ENCODE measurements around the gene KBTBD4. TPM values are rescaled to one million over a fixed set of nuclear protein-coding genes. Genes with fewer than 3 reads are reported as not detected.
"Not testable (repeated sequence)": the region's sequence is repeated elsewhere in the genome, so short reads cannot be mapped to it uniquely, and the experiment has no call there.

KBTBD4 gene
- total RNA-seq, 2 experiments from 2014 or later = 15.4 to 16.3 TPM

DNA sequence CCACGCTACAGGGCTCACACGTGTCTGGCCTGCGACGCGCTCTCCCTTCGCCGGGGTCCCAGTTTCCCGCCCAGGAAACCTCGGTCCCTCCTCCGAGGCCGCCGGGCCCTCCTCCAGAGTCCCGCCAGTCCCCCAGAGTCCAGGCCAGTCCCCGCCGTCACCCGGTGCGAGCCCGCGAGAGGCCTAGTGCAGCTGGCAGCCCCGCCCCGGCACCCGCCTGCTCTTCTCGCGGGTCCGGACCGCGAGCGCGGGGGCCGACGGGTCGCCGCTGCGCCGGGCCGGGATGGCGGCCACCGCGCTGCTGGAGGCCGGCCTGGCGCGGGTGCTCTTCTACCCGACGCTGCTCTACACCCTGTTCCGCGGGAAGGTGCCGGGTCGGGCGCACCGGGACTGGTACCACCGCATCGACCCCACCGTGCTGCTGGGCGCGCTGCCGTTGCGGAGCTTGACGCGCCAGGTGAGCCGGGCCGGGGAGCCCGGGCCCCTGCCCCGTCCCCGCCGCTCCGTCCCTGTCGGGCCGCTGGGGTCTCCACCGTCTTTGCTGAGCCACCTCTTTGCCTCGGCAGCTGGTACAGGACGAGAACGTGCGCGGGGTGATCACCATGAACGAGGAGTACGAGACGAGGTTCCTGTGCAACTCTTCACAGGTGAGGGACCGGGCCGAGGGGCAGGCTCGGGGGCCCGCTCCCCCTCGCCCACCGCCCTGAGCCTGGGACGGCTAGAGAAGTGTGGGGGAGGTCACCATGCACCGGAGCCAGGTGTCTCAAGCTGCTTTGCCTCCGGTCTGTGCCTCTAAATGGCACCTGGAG, 13.2 kb downstream of the KBTBD4 start, which contains the start of gene PTPMT1:
Gene PTPMT1 (plus strand): TSS at position 260 of the 809 bp plus-strand sequence. CDS start 24 bp downstream, at position 284.
- intact Hi-C loops (cut with micrococcal nuclease) = no loop called here
- H3K9me3 Mint-ChIP-seq = no peaks in the 10 kb centered on the region
- H3K4me3 Mint-ChIP-seq = peak within 1 kb of the TSS; percentile 83
- ATAC-seq = peak; percentile 88
- TF ChIP-seq, protein P1, sequence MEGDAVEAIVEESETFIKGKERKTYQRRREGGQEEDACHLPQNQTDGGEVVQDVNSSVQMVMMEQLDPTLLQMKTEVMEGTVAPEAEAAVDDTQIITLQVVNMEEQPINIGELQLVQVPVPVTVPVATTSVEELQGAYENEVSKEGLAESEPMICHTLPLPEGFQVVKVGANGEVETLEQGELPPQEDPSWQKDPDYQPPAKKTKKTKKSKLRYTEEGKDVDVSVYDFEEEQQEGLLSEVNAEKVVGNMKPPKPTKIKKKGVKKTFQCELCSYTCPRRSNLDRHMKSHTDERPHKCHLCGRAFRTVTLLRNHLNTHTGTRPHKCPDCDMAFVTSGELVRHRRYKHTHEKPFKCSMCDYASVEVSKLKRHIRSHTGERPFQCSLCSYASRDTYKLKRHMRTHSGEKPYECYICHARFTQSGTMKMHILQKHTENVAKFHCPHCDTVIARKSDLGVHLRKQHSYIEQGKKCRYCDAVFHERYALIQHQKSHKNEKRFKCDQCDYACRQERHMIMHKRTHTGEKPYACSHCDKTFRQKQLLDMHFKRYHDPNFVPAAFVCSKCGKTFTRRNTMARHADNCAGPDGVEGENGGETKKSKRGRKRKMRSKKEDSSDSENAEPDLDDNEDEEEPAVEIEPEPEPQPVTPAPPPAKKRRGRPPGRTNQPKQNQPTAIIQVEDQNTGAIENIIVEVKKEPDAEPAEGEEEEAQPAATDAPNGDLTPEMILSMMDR (IDR thresholded peaks at IDR 0.05) = no peak
- CTCF ChIA-PET = interaction anchor here (0.6 to 2.2 kb wide), 9 partner anchors 8 to 153 kb away, joined by 3 to 12 read pairs (median 4); partner anchors contain the start of genes KBTBD4 and NDUFS3
- POLR2A ChIA-PET = interaction anchor here (1.0 to 4.2 kb wide), 6 partner anchors 8 to 201 kb away, joined by 3 to 48 read pairs (median 4); partner anchors contain the start of genes AGBL2, CELF1, FNBP4 and KBTBD4
- peak; percentile 82 for DNase-seq
- peak within 1 kb of the TSS; percentile 83 for H3K27ac Mint-ChIP-seq
- H3K36me3 Mint-ChIP-seq (ENCODE audit: low read depth) = peaks cover 16% of the 10 kb centered on the region
- no peaks in the 10 kb centered on the region for H3K27me3 Mint-ChIP-seq
- H3K4me1 Mint-ChIP-seq (ENCODE audit: low read depth) = peaks cover 28% of the 10 kb centered on the region

DNA sequence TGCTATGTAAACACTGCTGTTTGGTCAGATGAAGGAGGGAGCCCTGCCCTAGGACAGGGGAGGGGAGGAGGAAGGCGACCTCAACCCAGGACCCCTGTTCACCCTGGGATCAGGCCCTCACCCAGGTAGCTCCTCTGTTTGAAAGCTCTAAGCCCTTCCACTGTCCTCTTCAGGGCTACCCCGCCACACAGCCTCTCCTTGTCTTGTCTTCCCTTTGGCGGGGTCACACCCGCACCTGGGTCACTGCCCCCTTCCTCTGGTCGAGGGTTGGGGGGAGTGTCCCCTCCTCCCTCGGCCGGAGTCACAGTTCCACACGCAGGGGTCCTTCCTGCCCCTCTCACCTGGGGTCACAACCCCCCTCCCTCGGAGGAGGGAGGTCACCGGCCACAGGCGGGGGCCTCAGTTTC, 13.8 kb downstream of the KBTBD4 start:
- TF ChIP-seq, protein P1 (IDR thresholded peaks at IDR 0.05) = no peak
- Mint-ChIP-seq H3K36me3 (ENCODE audit: low read depth) (peaks cover 13% of the 10 kb centered on the region), H3K27me3 (no peaks in the 10 kb centered on the region), H3K4me3 (peak overlapping the region; percentile 83), H3K27ac (peak overlapping the region; percentile 83), H3K9me3 (no peaks in the 10 kb centered on the region), H3K4me1 (ENCODE audit: low read depth) (peaks cover 28% of the 10 kb centered on the region)
- intact Hi-C loops (cut with micrococcal nuclease) = no loop called here
- ATAC-seq (peak; percentile 3), DNase-seq (no peak)
- CTCF ChIA-PET = interaction anchor here (0.9 to 2.2 kb wide), 7 partner anchors 9 to 152 kb away, joined by 3 to 12 read pairs (median 4); no protein-coding TSS in a partner anchor
- POLR2A ChIA-PET = interaction anchor here (0.6 to 4.2 kb wide), 8 partner anchors 9 to 536 kb away, joined by 3 to 48 read pairs (median 4); partner anchors contain the start of genes AGBL2, CELF1, KBTBD4 and NDUFS3

DNA sequence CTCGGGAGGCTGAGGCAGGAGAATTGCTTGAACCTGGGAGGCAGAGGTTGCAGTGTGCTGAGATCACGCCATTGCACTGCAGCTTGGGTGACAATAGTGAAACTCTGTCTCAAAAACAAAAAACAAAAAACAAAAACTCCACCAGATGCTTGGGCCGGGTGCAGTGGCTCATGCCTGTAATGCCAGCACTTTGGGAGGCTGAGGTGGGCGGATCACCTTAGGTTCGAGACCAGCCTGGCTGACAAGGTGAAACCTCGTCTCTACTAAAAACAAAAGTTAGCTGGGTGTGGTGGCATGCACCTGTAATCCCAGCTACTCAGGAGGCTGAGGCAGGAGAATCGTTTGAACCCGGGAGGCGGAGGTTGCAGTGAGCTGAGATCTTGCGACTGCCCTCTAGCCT, 14.4 kb downstream of the KBTBD4 start:
- ChIA-PET CTCF (interaction anchor here (0.9 to 2.2 kb wide), 6 partner anchors 9 to 152 kb away, joined by 3 to 12 read pairs (median 4); no protein-coding TSS in a partner anchor), POLR2A (interaction anchor here (0.6 to 4.2 kb wide), 8 partner anchors 9 to 536 kb away, joined by 3 to 48 read pairs (median 4); partner anchors contain the start of genes AGBL2, CELF1, KBTBD4 and NDUFS3)
- intact Hi-C loops (cut with micrococcal nuclease); H3K27ac Mint-ChIP-seq; H3K27me3 Mint-ChIP-seq; H3K36me3 Mint-ChIP-seq (ENCODE audit: low read depth); ATAC-seq; H3K9me3 Mint-ChIP-seq; DNase-seq: not testable (repeated sequence)
- H3K4me1 Mint-ChIP-seq (ENCODE audit: low read depth) = peaks cover 28% of the 10 kb centered on the region
- H3K4me3 Mint-ChIP-seq = peak overlapping the region; percentile 83

DNA sequence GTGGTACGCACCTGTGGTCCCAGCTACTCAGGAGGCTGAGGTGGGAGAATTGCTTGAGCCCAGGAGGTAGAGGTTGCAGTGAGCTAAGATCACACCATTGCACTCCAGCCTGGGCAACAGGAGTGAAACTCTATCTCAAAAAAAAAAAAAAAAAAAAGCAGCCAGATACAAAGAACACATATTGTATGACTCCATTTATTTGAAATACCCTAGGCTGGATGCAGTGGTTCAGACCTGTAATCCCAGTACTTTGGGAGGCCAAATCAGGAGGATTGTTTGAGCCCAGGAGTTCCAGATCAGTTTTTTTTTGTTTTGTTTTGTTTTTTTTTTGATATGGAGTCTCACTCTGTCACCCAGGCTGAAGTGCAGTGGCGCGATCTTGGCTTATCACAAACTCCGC, 16.4 kb downstream of the KBTBD4 start:
- H3K9me3 Mint-ChIP-seq; H3K36me3 Mint-ChIP-seq (ENCODE audit: low read depth); intact Hi-C loops (cut with micrococcal nuclease); H3K27ac Mint-ChIP-seq; DNase-seq; ATAC-seq; CTCF ChIA-PET; H3K4me3 Mint-ChIP-seq; H3K27me3 Mint-ChIP-seq: not testable (repeated sequence)
- H3K4me1 Mint-ChIP-seq (ENCODE audit: low read depth) = peaks cover 24% of the 10 kb centered on the region
- POLR2A ChIA-PET = interaction anchor here (0.6 to 1.7 kb wide), 2 partner anchors 10 to 46 kb away, joined by 3 to 4 read pairs; no protein-coding TSS in a partner anchor

DNA sequence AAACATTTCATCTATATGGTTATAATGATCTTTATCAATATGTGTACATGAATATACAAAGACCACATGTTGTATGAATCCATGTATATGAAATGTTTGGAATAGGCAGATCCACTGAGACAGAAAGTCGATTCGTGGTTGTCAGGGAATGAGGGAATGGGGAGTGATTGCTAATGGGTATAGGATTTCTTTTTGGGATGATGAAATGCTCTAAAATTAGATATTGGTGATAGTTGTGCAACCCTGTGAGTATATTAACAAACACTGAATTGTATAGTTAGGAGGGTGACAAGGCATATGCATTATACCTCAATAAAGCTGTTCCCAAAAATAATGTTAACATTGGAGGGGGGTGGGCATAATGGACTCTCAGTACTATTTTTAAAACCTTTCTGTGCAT, 18.3 kb downstream of the KBTBD4 start:
- peaks cover 4% of the 10 kb centered on the region for H3K36me3 Mint-ChIP-seq (ENCODE audit: low read depth)
- DNase-seq (no peak), ATAC-seq (no peak)
- POLR2A ChIA-PET = no interaction called here
- CTCF ChIA-PET = no interaction called here
- H3K27ac Mint-ChIP-seq = no peak overlapping the region
- TF ChIP-seq, protein P1 (IDR thresholded peaks at IDR 0.05) = no peak
- no peaks in the 10 kb centered on the region for H3K9me3 Mint-ChIP-seq
- no peak overlapping the region for H3K4me3 Mint-ChIP-seq
- peaks cover 15% of the 10 kb centered on the region for H3K4me1 Mint-ChIP-seq (ENCODE audit: low read depth)
- intact Hi-C loops (cut with micrococcal nuclease) = no loop called here
- no peaks in the 10 kb centered on the region for H3K27me3 Mint-ChIP-seq

Data from activated CD8-positive, alpha-beta T cell treated with anti-CD3 and anti-CD28 coated beads for 36 hours (primary cell).